GM19455 (cell line): ENCODE measurements around the gene FGF18.

Source experiments
- ATAC-seq: cut with Tn5 transposase; IDR thresholded peaks from one replicate; pipeline ENCODE4 v1.9.1; 2021; ENCODE audit not compliant: unreplicated experiment

The FGF18 gene

GRCh38 chr5:171436804-171437285 is 17.4 kb downstream of the FGF18 start:
- no peak for ATAC-seq

- ATAC-seq = no peak
These were observed 17.9 kb downstream of the FGF18 start for GRCh38 chr5:171437286-171437821.

- no peak for ATAC-seq
These were observed 19.3 kb downstream of the FGF18 start for GRCh38 chr5:171438738-171439137.

GRCh38 chr5:171441246-171441791 is 21.9 kb downstream of the FGF18 start:
- no peak for ATAC-seq

GRCh38 chr5:171442287-171443042 is 23.0 kb downstream of the FGF18 start:
- ATAC-seq = no peak

- no peak for ATAC-seq
These were observed 25.1 kb downstream of the FGF18 start for GRCh38 chr5:171444582-171444981.

GRCh38 chr5:171445644-171446516 is 26.4 kb downstream of the FGF18 start:
- no peak for ATAC-seq

GRCh38 chr5:171447226-171447625 is 27.8 kb downstream of the FGF18 start:
- ATAC-seq = no peak

GRCh38 chr5:171449426-171449825 is 30.0 kb downstream of the FGF18 start:
- ATAC-seq = no peak

GRCh38 chr5:171450423-171451331 is 31.2 kb downstream of the FGF18 start:
- no peak for ATAC-seq

GRCh38 chr5:171451421-171451820 is 32.0 kb downstream of the FGF18 start:
- ATAC-seq = no peak

- no peak for ATAC-seq
These were observed 33.7 kb downstream of the FGF18 start for GRCh38 chr5:171453056-171453725.

GRCh38 chr5:171453988-171454387 is 34.5 kb downstream of the FGF18 start:
- ATAC-seq = no peak

- ATAC-seq = no peak
These were observed 35.1 kb downstream of the FGF18 start for GRCh38 chr5:171454549-171454948.

- ATAC-seq = no peak
These were observed 36.1 kb downstream of the FGF18 start for GRCh38 chr5:171455522-171455921.

- no peak for ATAC-seq
These were observed 37.9 kb downstream of the FGF18 start for GRCh38 chr5:171457208-171457981.

GRCh38 chr5:171459839-171460238 is 40.4 kb downstream of the FGF18 start:
- ATAC-seq = no peak

- no peak for ATAC-seq
These were observed 42.9 kb downstream of the FGF18 start for GRCh38 chr5:171462136-171462927.
